WERI-Rb-1 (cell line): ENCODE data around the gene RHBDF2.
"Not testable (repeated sequence)": the region's sequence is repeated elsewhere in the genome, so short reads cannot be mapped to it uniquely, and the experiment has no call there.

Experiments
- DNase-seq: peaks from one replicate; pipeline ENCODE4 v3.0.0-alpha.2; 2020
- H3K27ac ChIP-seq: fragments of 250-450 bp; sonication (Bioruptor Pico); 2 replicates; pipeline ENCODE4 v1.5.1; 2020; ENCODE audit warnings: mild to moderate bottlenecking, moderate library complexity
- H3K27me3 ChIP-seq: fragments of 250-450 bp; sonication (Bioruptor Pico); 2 replicates; pipeline ENCODE4 v1.5.1; 2021; ENCODE audit warnings: mild to moderate bottlenecking, low read depth, moderate library complexity; ENCODE audit not compliant: insufficient read depth, severe bottlenecking
- H3K36me3 ChIP-seq: fragments of 250-450 bp; sonication (Bioruptor Pico); 2 replicates; pipeline ENCODE4 v1.5.1; 2020; ENCODE audit warnings: mild to moderate bottlenecking, moderate library complexity
- H3K4me3 ChIP-seq: 2 replicates; pipeline ENCODE4 v1.5.1; 2011; ENCODE audit warnings: low read depth, mild to moderate bottlenecking, control low read depth, low read length
- H3K9me3 ChIP-seq: fragments of 250-450 bp; sonication (Bioruptor Pico); 2 replicates; pipeline ENCODE4 v1.5.1; 2021; ENCODE audit warnings: mild to moderate bottlenecking, moderate library complexity; ENCODE audit not compliant: severe bottlenecking
- TF ChIP-seq, protein P1 (sequence below): IDR thresholded peaks from 2 replicates; pipeline ENCODE4 v1.5.1; 2011; ENCODE audit warnings: low read depth, mild to moderate bottlenecking, control low read depth, inconsistent platforms, low read length

RHBDF2 gene

DNA sequence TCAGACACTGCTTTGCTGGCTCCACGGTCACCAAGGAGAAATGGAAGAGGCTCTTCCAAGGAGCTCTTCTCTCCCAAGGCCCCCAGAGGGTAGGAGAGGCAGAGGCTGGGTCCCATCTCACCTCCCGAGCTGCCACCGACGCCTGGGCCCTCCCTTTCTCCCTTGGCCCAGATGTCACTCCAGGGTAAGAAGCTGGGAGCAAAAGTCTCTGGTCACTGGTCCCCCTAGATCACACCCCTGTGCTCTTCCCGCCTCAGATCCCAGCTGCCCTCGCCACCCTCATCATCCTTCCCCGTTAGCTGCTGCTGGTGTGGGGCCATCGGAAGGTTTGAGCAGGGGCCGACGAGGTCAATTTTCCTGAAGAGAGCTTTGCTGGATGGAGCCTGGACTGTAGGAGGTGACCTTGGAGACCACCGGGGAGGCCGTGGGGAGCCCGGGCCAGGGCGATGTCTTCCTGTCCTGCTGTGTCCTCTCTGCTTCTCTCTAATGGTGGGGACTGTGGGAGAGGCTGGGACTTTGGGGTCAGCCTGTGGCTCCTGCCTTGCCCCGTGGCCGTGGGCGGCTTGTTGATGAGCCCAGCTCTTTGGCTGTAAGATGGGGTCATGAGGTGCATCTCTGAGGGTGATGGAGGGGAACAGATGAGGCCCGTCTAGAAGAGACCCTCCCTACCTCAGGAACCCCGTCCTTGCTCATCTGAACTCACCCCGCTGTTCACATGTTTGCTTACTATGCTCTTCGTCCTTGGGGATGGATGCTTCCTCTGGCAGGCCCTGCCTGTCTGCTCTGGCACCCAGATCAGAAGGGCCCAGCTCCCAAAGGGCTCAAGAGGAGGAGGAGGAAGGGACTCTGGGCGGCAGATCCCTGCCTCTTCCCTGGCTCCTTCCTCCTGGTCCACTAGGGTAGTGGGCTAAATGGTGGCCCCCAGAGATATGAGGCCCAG, 11.4 kb upstream of the RHBDF2 start:
- Histone ChIP-seq H3K9me3 (no peaks in the 10 kb centered on the region), H3K36me3 (no peaks in the 10 kb centered on the region), H3K27me3 (no peaks in the 10 kb centered on the region), H3K4me3 (no peak overlapping the region), H3K27ac (no peak overlapping the region)
- no peak for DNase-seq
- TF ChIP-seq, protein P1, sequence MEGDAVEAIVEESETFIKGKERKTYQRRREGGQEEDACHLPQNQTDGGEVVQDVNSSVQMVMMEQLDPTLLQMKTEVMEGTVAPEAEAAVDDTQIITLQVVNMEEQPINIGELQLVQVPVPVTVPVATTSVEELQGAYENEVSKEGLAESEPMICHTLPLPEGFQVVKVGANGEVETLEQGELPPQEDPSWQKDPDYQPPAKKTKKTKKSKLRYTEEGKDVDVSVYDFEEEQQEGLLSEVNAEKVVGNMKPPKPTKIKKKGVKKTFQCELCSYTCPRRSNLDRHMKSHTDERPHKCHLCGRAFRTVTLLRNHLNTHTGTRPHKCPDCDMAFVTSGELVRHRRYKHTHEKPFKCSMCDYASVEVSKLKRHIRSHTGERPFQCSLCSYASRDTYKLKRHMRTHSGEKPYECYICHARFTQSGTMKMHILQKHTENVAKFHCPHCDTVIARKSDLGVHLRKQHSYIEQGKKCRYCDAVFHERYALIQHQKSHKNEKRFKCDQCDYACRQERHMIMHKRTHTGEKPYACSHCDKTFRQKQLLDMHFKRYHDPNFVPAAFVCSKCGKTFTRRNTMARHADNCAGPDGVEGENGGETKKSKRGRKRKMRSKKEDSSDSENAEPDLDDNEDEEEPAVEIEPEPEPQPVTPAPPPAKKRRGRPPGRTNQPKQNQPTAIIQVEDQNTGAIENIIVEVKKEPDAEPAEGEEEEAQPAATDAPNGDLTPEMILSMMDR, result no peak

DNA sequence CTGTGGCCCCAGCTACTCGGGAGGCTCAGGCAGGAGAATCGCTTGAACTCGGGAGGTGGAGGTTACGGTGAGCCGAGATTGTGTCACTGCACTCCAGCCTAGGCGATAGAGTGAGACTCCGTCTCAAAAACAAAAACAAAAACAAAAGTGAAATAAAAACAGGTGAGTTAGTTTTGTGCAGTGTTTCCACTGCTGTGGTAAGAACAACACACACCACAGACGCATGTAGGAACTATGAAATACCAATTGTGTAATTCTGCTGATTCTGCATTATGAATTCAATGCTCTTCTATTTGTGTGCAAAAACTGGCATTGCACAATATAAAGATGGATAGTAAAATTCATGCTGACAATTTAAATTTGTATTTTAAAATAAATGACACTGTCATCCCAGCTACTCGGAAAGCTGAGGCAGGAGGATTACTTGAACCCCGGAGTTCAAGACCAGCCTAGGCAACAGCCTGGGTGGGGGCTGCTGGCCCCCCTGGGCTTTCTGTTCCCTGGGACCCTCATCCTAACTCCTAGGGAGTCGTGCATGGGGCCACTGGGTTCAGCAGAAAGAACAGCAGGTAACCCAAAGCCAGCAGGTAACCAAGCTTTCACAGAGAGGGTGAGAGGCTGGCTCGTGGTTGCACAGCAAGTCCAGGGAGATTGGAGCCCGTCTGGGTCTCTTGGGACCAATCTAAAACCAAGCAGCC, 10.6 kb upstream of the RHBDF2 start:
- H3K27me3 ChIP-seq, result no peaks in the 10 kb centered on the region
- no peak overlapping the region for H3K27ac ChIP-seq
- no peak overlapping the region for H3K4me3 ChIP-seq
- TF ChIP-seq, protein P1, result no peak
- no peak for DNase-seq
- no peaks in the 10 kb centered on the region for H3K9me3 ChIP-seq
- no peaks in the 10 kb centered on the region for H3K36me3 ChIP-seq

DNA sequence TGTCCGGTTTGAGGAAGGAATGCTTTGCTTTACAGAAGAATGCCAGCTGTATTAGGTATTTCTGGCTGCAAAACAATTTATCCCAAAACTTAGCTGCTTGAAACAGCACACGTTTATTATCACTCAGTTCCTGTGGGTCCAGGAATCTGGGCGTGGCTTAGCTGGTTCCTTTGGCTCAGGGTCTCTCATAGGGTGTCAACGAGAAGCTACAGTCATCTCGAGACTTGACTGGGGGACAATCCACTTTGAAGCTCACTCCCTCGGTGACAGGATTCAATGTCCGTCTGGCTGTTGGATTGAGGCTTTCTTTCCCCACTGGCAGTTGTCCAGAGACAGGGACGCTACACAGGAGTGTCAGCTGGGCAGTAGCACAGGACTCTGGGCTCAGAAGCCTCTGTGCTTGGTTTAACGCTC, 9.6 kb upstream of the RHBDF2 start:
- Histone ChIP-seq H3K27me3 (no peaks in the 10 kb centered on the region), H3K4me3 (no peak overlapping the region), H3K27ac (peak overlapping the region; percentile 39), H3K9me3 (no peaks in the 10 kb centered on the region), H3K36me3 (no peaks in the 10 kb centered on the region)
- TF ChIP-seq, protein P1, result no peak
- DNase-seq, result peak; percentile 67

DNA sequence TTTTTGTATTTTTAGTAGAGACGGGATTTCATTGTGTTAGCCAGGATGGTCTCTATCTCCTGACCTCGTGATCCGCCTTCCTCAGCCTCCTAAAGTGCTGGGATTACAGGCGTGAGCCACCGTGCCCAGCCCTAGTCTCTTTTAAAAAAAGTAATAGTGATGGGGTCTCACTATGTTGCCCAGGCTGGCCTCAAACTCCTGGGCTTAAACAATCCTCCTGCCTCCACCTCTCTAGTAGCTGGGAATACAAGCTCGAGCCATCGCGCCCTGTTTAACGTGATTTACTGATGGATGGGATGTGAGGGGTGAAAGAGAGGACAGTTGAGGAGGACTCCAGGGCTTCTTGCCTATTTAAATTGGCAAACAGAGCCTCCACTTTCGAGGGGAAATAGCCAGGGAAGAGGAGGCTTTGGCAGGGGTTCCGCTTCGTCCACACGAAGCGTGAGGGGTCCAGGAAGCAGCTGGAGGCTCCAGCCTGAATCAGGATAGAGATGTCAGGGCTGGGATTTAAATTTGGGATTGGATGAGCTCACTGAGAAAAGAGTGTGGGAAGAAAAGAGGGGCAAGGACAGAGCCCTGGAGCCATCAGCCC, 7.3 kb upstream of the RHBDF2 start:
- not testable (repeated sequence) for H3K4me3 ChIP-seq, H3K9me3 ChIP-seq, H3K27ac ChIP-seq, H3K27me3 ChIP-seq, H3K36me3 ChIP-seq, DNase-seq

DNA sequence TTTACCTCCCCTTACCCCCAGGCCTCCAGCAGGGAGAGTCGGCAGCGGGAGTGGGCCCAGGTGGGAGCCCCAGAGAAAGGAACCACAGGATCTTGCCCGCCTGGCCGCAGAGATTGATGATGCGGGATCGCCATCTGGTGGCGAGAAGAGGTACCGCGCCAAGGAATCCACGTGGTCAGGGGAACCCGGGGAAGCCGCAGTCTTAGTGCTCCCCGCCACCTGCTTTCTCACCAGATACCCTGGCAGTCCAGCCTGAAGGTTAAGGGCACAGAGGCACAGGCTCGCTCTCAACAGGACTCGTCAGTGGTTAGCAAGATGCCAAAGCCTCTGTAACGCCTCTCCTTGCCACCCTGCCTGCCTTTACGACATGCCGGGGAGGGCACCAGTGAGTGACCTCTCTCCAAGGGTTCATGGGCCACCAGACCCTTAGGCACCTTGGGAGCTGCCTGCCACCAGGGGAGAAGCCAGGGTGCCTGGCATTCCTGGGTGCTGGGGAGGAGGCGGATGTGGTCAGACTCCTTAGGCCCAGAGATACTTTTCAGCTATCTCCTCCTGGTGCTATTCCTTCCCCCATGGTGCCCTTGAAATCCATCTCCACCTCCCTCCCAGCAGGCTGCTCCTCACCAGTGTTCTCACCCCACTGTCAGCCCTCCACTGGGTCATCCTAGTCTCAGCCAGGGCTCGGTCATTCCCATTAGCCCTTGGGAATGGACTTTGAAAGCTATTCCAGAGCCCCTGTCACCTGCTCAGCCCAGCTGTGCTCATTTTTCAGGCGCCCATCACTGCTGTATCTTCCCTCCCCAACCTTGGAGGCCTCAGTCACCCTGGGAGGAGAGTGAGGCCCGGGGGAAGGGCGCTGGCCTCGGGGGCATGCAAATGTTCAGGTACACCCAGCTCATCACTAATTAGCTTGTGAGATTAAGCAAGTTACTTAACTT, 5.5 kb upstream of the RHBDF2 start:
- no peak overlapping the region for H3K27ac ChIP-seq
- TF ChIP-seq, protein P1, result peak; percentile 98
- peak; percentile 92 for DNase-seq
- no peak overlapping the region for H3K4me3 ChIP-seq
- no peaks in the 10 kb centered on the region for H3K27me3 ChIP-seq
- no peaks in the 10 kb centered on the region for H3K9me3 ChIP-seq
- no peaks in the 10 kb centered on the region for H3K36me3 ChIP-seq
